ENCODE data around the gene CLMP.
"Not testable (repeated sequence)": the region's sequence is repeated elsewhere in the genome, so short reads cannot be mapped to it uniquely, and the experiment has no call there.

CLMP gene

DNA sequence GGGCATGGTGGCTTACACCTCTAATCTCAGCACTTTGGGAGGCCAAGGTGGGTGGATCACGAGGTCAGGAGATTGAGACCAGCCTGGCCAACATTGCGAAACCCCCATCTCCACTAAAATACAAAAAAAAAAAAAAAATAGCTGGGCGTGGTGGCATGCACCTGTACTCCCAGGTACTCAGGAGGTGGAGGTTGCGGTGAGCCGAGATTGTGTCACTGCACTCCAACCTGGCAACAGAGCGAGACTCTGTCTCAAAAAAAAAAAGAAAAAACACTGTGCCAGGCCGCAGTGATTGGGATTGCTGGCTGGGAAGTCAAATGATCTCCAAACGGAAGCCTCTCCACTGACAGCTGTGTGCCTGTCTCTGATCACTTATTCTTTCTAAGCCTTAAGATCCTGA is 104.9 kb downstream of the CLMP start:
- TF ChIP-seq Cebpa-rat (IDR thresholded peaks at IDR 0.05), result peak in 1 of 11 experiments; percentile 44; a peak in 1 of 22 replicates

GRCh38 chr11:123088896-123089295 is 106.2 kb downstream of the CLMP start:
- not testable (repeated sequence) for H3K27ac ChIP-seq; H3K27me3 ChIP-seq; H4K20me1 ChIP-seq; H3K4me3 ChIP-seq; H3K36me3 ChIP-seq; H3K4me2 ChIP-seq; H3K9me3 ChIP-seq (replicated peaks in 1 of 11); H3K9ac ChIP-seq
- peaks cover 0 to 10% (median 6%) of the 10 kb centered on the region in 10 experiments; a peak in 13 of 20 replicates for H3K4me1 ChIP-seq

More for the DNA sequence above, 104.9 kb downstream of the CLMP start:
- H3K4me1 ChIP-seq, result peaks cover 0 to 10% (median 6%) of the 10 kb centered on the region in 10 experiments; a peak in 10 of 20 replicates
- H3K36me3 ChIP-seq; H3K4me3 ChIP-seq; H3K9me3 ChIP-seq (replicated peaks in 1 of 11); H3K9ac ChIP-seq; H3K4me2 ChIP-seq; H3K27ac ChIP-seq; H4K20me1 ChIP-seq; H3K27me3 ChIP-seq: not testable (repeated sequence)

DNA sequence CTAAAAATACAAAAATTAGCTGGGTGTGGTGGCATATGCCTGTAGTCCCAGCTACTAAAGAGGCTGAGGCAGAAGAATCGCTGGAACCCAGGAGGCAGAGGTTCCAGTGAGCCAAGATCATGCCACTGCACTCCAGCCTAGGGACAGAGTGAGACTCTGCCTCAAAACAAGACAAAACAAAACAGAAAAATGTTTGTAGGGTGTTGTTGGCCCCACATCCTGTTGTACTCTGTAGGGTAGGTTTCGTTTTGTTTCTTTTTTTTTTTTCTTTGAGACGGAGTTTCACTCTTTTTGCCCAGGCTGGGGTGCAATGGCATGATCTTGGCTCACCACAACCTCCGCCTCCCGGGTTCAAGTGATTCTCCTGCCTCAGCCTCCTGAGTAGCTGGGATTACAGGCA is 107.4 kb downstream of the CLMP start:
- not testable (repeated sequence) for H3K36me3 ChIP-seq; H3K9ac ChIP-seq; H3K27me3 ChIP-seq; H3K4me2 ChIP-seq; H3K4me3 ChIP-seq; H3K9me3 ChIP-seq (replicated peaks in 1 of 11); H3K27ac ChIP-seq; H4K20me1 ChIP-seq
- peaks cover 0 to 12% (median 7%) of the 10 kb centered on the region in 10 experiments; a peak in 15 of 20 replicates for H3K4me1 ChIP-seq

DNA sequence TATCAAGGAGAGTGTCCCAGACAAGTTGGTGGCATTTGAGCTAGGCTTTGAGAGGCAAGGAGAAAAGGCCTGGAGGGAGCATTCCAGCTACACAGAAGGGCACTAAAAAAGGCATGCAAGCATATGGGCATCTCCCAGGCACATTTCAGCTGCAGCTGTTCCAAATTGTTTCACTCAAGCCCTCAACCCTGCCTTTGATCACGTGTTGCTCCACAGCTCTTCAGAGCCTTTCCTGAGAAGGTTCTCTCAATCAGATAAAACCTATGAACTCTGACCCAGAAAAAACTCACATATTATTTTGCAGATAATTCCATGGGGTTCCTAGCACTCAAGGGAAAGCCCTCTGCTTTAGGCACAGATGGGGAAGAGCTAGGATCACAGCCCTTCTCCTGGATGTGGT is 108.7 kb downstream of the CLMP start:
- H3K27me3 ChIP-seq, result no peaks in the 10 kb centered on the region
- peaks cover 0 to 12% (median 7%) of the 10 kb centered on the region in 10 experiments; a peak in 15 of 20 replicates for H3K4me1 ChIP-seq
- no peak overlapping the region for H3K27ac ChIP-seq
- no peak overlapping the region for H3K4me3 ChIP-seq
- no peaks in the 10 kb centered on the region for H3K36me3 ChIP-seq
- peak overlapping the region in 4 of 11 experiments; percentile 4 to 23 (median 11); a peak in 6 of 22 replicates for H3K4me2 ChIP-seq
- H3K9me3 ChIP-seq (replicated peaks in 1 of 11), result peaks cover 0 to 4% (median 0%) of the 10 kb centered on the region in 11 experiments; a peak in 2 of 22 replicates
- TF ChIP-seq Cebpa-rat (IDR thresholded peaks at IDR 0.05), result no peak
- no peaks in the 10 kb centered on the region for H4K20me1 ChIP-seq
- H3K9ac ChIP-seq, result no peak overlapping the region

DNA sequence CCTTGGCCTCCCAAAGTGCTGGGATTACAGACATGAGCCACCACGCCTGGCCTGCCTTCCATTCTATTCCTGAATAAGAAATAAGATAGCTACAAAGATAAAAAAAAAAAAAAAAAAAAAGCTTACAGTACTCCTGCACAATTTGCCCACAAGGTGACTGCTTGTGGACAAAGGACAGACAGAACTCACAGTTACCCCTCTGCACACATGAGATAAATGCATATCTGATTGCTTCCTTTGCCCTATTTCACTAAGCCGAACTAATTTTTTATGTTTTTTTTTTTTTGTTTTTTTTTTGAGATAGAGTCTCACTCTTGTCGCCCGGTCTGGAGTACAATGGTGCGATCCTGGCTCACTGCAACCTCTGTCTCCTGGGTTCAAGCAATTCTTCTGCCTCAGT is 109.6 kb downstream of the CLMP start:
- peaks cover 0 to 4% (median 0%) of the 10 kb centered on the region in 11 experiments; a peak in 2 of 22 replicates for H3K9me3 ChIP-seq (replicated peaks in 1 of 11)
- no peaks in the 10 kb centered on the region for H3K27me3 ChIP-seq
- TF ChIP-seq Cebpa-rat (IDR thresholded peaks at IDR 0.05), result no peak
- H3K27ac ChIP-seq, result no peak overlapping the region
- no peak overlapping the region for H3K9ac ChIP-seq
- no peaks in the 10 kb centered on the region for H3K36me3 ChIP-seq
- no peak overlapping the region for H3K4me3 ChIP-seq
- no peaks in the 10 kb centered on the region for H4K20me1 ChIP-seq
- H3K4me1 ChIP-seq, result peaks cover 0 to 12% (median 7%) of the 10 kb centered on the region in 10 experiments; a peak in 15 of 20 replicates
- H3K4me2 ChIP-seq, result no peak overlapping the region

GRCh38 chr11:123084454-123084853 is 110.6 kb downstream of the CLMP start:
- no peak for TF ChIP-seq Cebpa-rat (IDR thresholded peaks at IDR 0.05)
- H3K4me2 ChIP-seq, result no peak overlapping the region
- H3K27ac ChIP-seq, result no peak overlapping the region
- no peaks in the 10 kb centered on the region for H3K27me3 ChIP-seq
- H4K20me1 ChIP-seq, result no peaks in the 10 kb centered on the region
- H3K9me3 ChIP-seq (replicated peaks in 1 of 11), result peaks cover 0 to 4% (median 0%) of the 10 kb centered on the region in 11 experiments; a peak in 2 of 22 replicates
- H3K4me3 ChIP-seq, result no peak overlapping the region
- no peaks in the 10 kb centered on the region for H3K36me3 ChIP-seq
- H3K9ac ChIP-seq, result no peak overlapping the region
- H3K4me1 ChIP-seq, result peaks cover 0 to 12% (median 7%) of the 10 kb centered on the region in 10 experiments; a peak in 15 of 20 replicates

DNA sequence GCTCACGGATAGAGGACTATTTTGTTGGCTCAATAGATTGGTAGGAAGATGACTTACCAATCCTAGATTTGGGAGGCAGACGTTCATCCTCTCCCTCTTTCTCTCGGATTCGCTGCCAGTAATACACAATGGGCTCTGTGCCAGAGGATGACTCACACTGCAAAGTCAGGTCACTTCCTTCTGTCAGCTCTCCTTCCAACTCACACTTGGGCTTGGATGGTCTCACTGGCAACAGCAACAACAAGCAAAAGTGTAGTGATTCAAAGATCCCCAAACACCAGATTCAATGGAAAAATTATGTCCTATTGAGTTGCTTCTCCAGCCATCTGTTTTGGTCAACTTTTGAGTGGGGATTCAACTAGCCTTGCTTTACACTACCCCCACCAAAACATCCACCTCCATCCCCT is 111.4 kb downstream of the CLMP start:
- TF ChIP-seq Cebpa-rat (IDR thresholded peaks at IDR 0.05), result no peak
- H4K20me1 ChIP-seq, result no peaks in the 10 kb centered on the region
- peaks cover 0 to 12% (median 7%) of the 10 kb centered on the region in 10 experiments; a peak in 15 of 20 replicates for H3K4me1 ChIP-seq
- peak overlapping the region in 2 of 11 experiments; percentile 39 to 48; a peak in 3 of 22 replicates for H3K27ac ChIP-seq
- H3K27me3 ChIP-seq, result no peaks in the 10 kb centered on the region
- H3K9me3 ChIP-seq (replicated peaks in 1 of 11), result peaks cover 0 to 4% (median 0%) of the 10 kb centered on the region in 11 experiments; a peak in 2 of 22 replicates
- H3K9ac ChIP-seq, result no peak overlapping the region
- no peak overlapping the region for H3K4me3 ChIP-seq
- H3K36me3 ChIP-seq, result no peaks in the 10 kb centered on the region
- H3K4me2 ChIP-seq, result peak overlapping the region in 2 of 11 experiments; percentile 31 to 32; a peak in 2 of 22 replicates

- H3K4me3 ChIP-seq, result no peak overlapping the region
- no peak overlapping the region for H3K27ac ChIP-seq
- no peak overlapping the region for H3K4me2 ChIP-seq
- peaks cover 0 to 4% (median 0%) of the 10 kb centered on the region in 11 experiments; a peak in 2 of 22 replicates for H3K9me3 ChIP-seq (replicated peaks in 1 of 11)
- no peaks in the 10 kb centered on the region for H4K20me1 ChIP-seq
- H3K36me3 ChIP-seq, result no peaks in the 10 kb centered on the region
- no peaks in the 10 kb centered on the region for H3K27me3 ChIP-seq
- no peak overlapping the region for H3K9ac ChIP-seq
- TF ChIP-seq Cebpa-rat (IDR thresholded peaks at IDR 0.05), result no peak
- H3K4me1 ChIP-seq, result peaks cover 0 to 12% (median 7%) of the 10 kb centered on the region in 10 experiments; a peak in 15 of 20 replicates
These were observed 112.1 kb downstream of the CLMP start for GRCh38 chr11:123082977-123083376.

- no peaks in the 10 kb centered on the region for H3K36me3 ChIP-seq
These were observed 115.0 kb downstream of the CLMP start for GRCh38 chr11:123080015-123080414.

DNA sequence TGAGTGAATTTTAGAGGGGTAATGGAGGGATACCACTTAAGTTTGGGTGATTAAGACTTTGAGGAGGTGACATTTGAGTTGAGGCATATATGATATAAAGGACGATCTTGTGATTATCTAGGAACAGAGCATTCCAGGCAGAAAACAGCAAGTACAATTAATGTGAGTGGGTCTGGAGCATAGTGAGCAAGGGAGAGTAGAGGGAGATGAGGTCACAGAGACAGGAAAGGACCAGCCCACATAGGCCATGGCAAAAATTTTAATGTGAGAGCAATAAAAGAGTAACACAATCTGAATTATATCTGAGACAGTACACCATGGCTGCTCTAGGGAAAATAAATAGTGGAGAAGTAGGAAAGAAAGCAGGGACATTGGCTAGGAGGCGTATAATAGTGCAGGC is 118.6 kb downstream of the CLMP start:
- peaks cover 0 to 14% (median 5%) of the 10 kb centered on the region in 10 experiments; a peak in 13 of 20 replicates for H3K4me1 ChIP-seq
- no peak for TF ChIP-seq Cebpa-rat (IDR thresholded peaks at IDR 0.05)
- no peak overlapping the region for H3K4me2 ChIP-seq
- H3K36me3 ChIP-seq, result no peaks in the 10 kb centered on the region
- no peaks in the 10 kb centered on the region for H3K27me3 ChIP-seq
- no peaks in the 10 kb centered on the region for H3K9me3 ChIP-seq (replicated peaks in 1 of 11)
- H4K20me1 ChIP-seq, result no peaks in the 10 kb centered on the region
- no peak overlapping the region for H3K9ac ChIP-seq
- H3K4me3 ChIP-seq, result no peak overlapping the region
- no peak overlapping the region for H3K27ac ChIP-seq

More at GRCh38 chr11:123080015-123080414, 115.0 kb downstream of the CLMP start:
- Histone ChIP-seq H3K4me1 (peaks cover 0 to 12% (median 0%) of the 10 kb centered on the region in 10 experiments; a peak in 5 of 20 replicates), H3K27ac (no peak overlapping the region), H3K27me3 (no peaks in the 10 kb centered on the region), H3K9me3 (replicated peaks in 1 of 11) (peaks cover 0 to 4% (median 0%) of the 10 kb centered on the region in 11 experiments; a peak in 2 of 22 replicates), H4K20me1 (no peaks in the 10 kb centered on the region), H3K4me3 (no peak overlapping the region), H3K4me2 (no peak overlapping the region), H3K9ac (no peak overlapping the region)
- no peak for TF ChIP-seq Cebpa-rat (IDR thresholded peaks at IDR 0.05)

Measured in BLaER1 treated with 17β-estradiol and CSF1 and Interleukin-3, amounts not matched to agents 10 nM and 100 nM (cell line).